Endothelial cell of umbilical vein (primary cell): ENCODE measurements around the gene OSBPL1A. TPM values are rescaled to one million over a fixed set of nuclear protein-coding genes. Genes with fewer than 3 reads are reported as not detected.

Source experiments
- BruUV-seq: library from RNA; stranded (reverse); fragments of 400-500 nt; replicated peaks from 2 replicates; lab custom pipeline; 2021; lab: Mats Ljungman, UMichigan
- CTCF ChIA-PET: fragments of 300-600, 350-600 bp; sonication (Branson Sonifier 250); formaldehyde crosslinking; loops from one replicate; lab custom pipeline; 2021; ENCODE audit warnings: antibody characterized with exemption, inconsistent platforms; lab: Charles Lee
- POLR2A ChIA-PET: fragments of 300-600, 350-600 bp; sonication (Branson Sonifier 250); formaldehyde crosslinking; loops from one replicate; lab custom pipeline; 2021; ENCODE audit warnings: antibody characterized with exemption, inconsistent platforms; lab: Charles Lee
- DNase-seq: peaks from one replicate; pipeline ENCODE4 v3.0.0-alpha.2; 2011; ENCODE audit warnings: low read depth, low spot score
- FAIRE-seq: peaks from 2 replicates; lab custom pipeline; 2011; peaks lifted over from hg19 to GRCh38; lab: Jason Lieb, UNC
- H2AFZ ChIP-seq: 2 replicates; pipeline ENCODE4 v1.6.0; 2012; ENCODE audit warnings: low read depth, low read length, control low read depth, inconsistent platforms
- H3K27ac ChIP-seq: 2 replicates; pipeline ENCODE4 v1.5.1; 2011; ENCODE audit warnings: low read depth, mild to moderate bottlenecking, control low read depth, low read length, moderate library complexity; ENCODE audit not compliant: insufficient read depth
- H3K27me3 ChIP-seq, 2 experiments: 2 replicates each; pipeline versions ENCODE4 v1.6.0 to v1.6.1; 2011; ENCODE audit warnings: low read length in 2 of 2, mixed read lengths in 1 of 2; ENCODE audit not compliant: control insufficient read depth in 2 of 2, insufficient read depth in 2 of 2
- H3K36me3 ChIP-seq, 2 experiments: 2 replicates in 1 of 2; 3 replicates in 1 of 2; pipeline ENCODE4 v1.5.1; 2011; ENCODE audit warnings: low read length in 2 of 2, mild to moderate bottlenecking in 1 of 2, moderate library complexity in 1 of 2; ENCODE audit not compliant: control insufficient read depth in 2 of 2, insufficient read depth in 2 of 2; ENCODE audit errors: extremely low read depth in 1 of 2
- H3K4me1 ChIP-seq: 3 replicates; pipeline ENCODE4 v1.5.1; 2011; ENCODE audit warnings: mild to moderate bottlenecking, low read length; ENCODE audit not compliant: control insufficient read depth, insufficient read depth; ENCODE audit errors: extremely low read depth
- H3K4me2 ChIP-seq: 2 replicates; pipeline ENCODE4 v1.6.1; 2011; ENCODE audit warnings: low read length, control low read depth, mixed read lengths; ENCODE audit not compliant: insufficient read depth
- H3K4me3 ChIP-seq, 3 experiments: fragments of 200-600 bp in 1 of 3; sonication (generic), shearing (Covaris generic) in 1 of 3; replicated peaks in 1 of 3; 2 replicates each; pipeline ENCODE4 v1.5.1; 2011 to 2016; ENCODE audit warnings: control low read depth in 3 of 3, low read length in 3 of 3, mild to moderate bottlenecking in 2 of 3, inconsistent platforms in 1 of 3, low read depth in 1 of 3, moderate library complexity in 1 of 3; ENCODE audit not compliant: insufficient read depth in 1 of 3
- H3K79me2 ChIP-seq: 2 replicates; pipeline ENCODE4 v1.6.0; 2012; ENCODE audit warnings: low read length, inconsistent platforms; ENCODE audit not compliant: control insufficient read depth, insufficient read depth
- H3K9ac ChIP-seq: replicated peaks from 2 replicates; pipeline ENCODE3; 2011; ENCODE audit warnings: low read length, control low read depth; ENCODE audit not compliant: insufficient read depth; ENCODE audit errors: extremely low read depth
- H3K9me1 ChIP-seq: replicated peaks from 3 replicates; pipeline ENCODE4 v1.6.0; 2011; ENCODE audit warnings: mild to moderate bottlenecking, low read length; ENCODE audit not compliant: control insufficient read depth, insufficient read depth; ENCODE audit errors: extremely low read depth
- H3K9me3 ChIP-seq: replicated peaks from 2 replicates; pipeline ENCODE4 v1.5.1; 2012; ENCODE audit warnings: low read length, inconsistent platforms; ENCODE audit not compliant: control insufficient read depth, insufficient read depth
- H4K20me1 ChIP-seq: replicated peaks from 2 replicates; pipeline ENCODE3; 2011; ENCODE audit warnings: mild to moderate bottlenecking, low read length; ENCODE audit not compliant: control insufficient read depth, insufficient read depth; ENCODE audit errors: extremely low read depth
- EZH2 ChIP-seq: IDR thresholded peaks from 2 replicates; pipeline ENCODE4 v1.6.1; 2012; ENCODE audit warnings: borderline replicate concordance, low read depth, mild to moderate bottlenecking, moderate library complexity, low read length, inconsistent platforms; ENCODE audit not compliant: severe bottlenecking
- FOS ChIP-seq: IDR thresholded peaks from 2 replicates; pipeline ENCODE4 v1.6.1; 2011; ENCODE audit warnings: mild to moderate bottlenecking, low read length, moderate library complexity, borderline replicate concordance; ENCODE audit not compliant: insufficient read depth
- GATA2 ChIP-seq: IDR thresholded peaks from 2 replicates; pipeline ENCODE4 v1.7.0; 2011; ENCODE audit warnings: low read depth, mild to moderate bottlenecking, moderate library complexity, mixed read lengths, low read length; ENCODE audit not compliant: insufficient read length, insufficient read depth
- JUN ChIP-seq: IDR thresholded peaks from 2 replicates; pipeline ENCODE4 v1.6.1; 2011; ENCODE audit warnings: borderline replicate concordance, low read depth; ENCODE audit not compliant: insufficient read length, insufficient read depth
- MYC ChIP-seq: IDR thresholded peaks from one replicate; pipeline ENCODE4 v1.6.1; 2011; ENCODE audit warnings: mild to moderate bottlenecking, low read depth, low read length
- POLR2A ChIP-seq: IDR thresholded peaks from 2 replicates; pipeline ENCODE4 v1.6.1; 2012; ENCODE audit warnings: low read depth, mild to moderate bottlenecking, control low read depth, low read length
- POLR2AphosphoS5 ChIP-seq: IDR thresholded peaks from 2 replicates; pipeline ENCODE4 v1.6.1; 2012; ENCODE audit warnings: low read depth, mild to moderate bottlenecking, control low read depth, low read length, moderate library complexity; ENCODE audit not compliant: insufficient read depth
- dilution Hi-C: fragments of 300-500 bp; cut with MboI; formaldehyde crosslinking; loops from one replicate; pipeline ENCODE4 v1.15.0; 2019; ENCODE audit warnings: low sequenced_read_pairs; ENCODE audit not compliant: extremely low pct_ligation_motif_present
- intact Hi-C: fragments of 100-400 bp; cut with micrococcal nuclease; formaldehyde crosslinking; loops from one replicate; pipeline ENCODE4 v1.10.0; 2022
- polyA plus RNA-seq, 4 experiments: library from polyadenylated mRNA; depleted of rRNA in 3 of 4; stranded (reverse) in 3 of 4; unstranded in 1 of 4; fragments of >200 nt; gene quantifications; 2 replicates each; pipeline versions ENCODE4 v1.2.1 to v1.2.3, GENCODE V29; 2011 to 2012; ENCODE audit warnings: missing spikeins in 1 of 4
- total RNA-seq: library from RNA; stranded (reverse); gene quantifications from 2 replicates; pipeline ENCODE4 v1.2.3, GENCODE V29; 2021
- TF ChIP-seq, protein P1 (sequence below): IDR thresholded peaks from 2 replicates; pipeline ENCODE4 v1.6.1; 2011; ENCODE audit not compliant: insufficient read depth, insufficient read length
- TF ChIP-seq, protein P2 (sequence below), 2 donors: IDR thresholded peaks; 1 replicate in 1 of 2; 2 replicates in 1 of 2; pipeline ENCODE4 v1.5.1; 2011; ENCODE audit warnings: low read length in 2 of 2, mild to moderate bottlenecking in 2 of 2, moderate library complexity in 2 of 2, control low read depth in 1 of 2, inconsistent platforms in 1 of 2, low read depth in 1 of 2; ENCODE audit not compliant: insufficient read depth in 1 of 2; ENCODE audit errors: extremely low read depth in 1 of 2

Gene OSBPL1A
- total and polyA plus RNA-seq, 2 donors (not counting 3 experiments of a cell fraction or from before 2014, with no cell fraction given): 6.4 to 16.5 TPM

DNA sequence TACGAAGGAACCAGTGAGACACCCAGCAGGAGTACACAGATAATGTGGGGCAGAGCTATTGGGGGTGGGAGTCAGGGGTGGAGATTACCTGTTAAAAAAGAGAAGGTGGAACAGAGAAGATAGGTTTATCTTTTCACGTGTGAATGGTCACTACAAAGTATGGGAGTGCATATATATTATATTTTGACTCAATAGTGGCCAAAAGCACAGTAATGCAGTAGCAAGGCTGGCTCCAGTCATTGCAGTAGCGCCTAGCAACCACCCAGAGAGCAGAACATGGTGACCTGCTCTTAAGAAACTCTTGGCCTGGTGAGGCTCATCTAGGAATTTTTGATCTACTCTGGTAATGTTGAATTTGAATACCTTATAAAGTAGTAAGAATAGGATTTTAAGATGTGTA, 29.9 kb upstream of the OSBPL1A start:
- H3K9me3 ChIP-seq: no peaks in the 10 kb centered on the region
- no peaks in the 10 kb centered on the region for H3K9me1 ChIP-seq
- TF ChIP-seq, protein P1, sequence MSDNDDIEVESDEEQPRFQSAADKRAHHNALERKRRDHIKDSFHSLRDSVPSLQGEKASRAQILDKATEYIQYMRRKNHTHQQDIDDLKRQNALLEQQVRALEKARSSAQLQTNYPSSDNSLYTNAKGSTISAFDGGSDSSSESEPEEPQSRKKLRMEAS: no peak
- TF ChIP-seq POLR2A (no peak), POLR2AphosphoS5 (no peak), JUN (no peak), FOS (no peak), EZH2 (no peak), MYC (no peak), GATA2 (no peak)
- TF ChIP-seq, protein P2, sequence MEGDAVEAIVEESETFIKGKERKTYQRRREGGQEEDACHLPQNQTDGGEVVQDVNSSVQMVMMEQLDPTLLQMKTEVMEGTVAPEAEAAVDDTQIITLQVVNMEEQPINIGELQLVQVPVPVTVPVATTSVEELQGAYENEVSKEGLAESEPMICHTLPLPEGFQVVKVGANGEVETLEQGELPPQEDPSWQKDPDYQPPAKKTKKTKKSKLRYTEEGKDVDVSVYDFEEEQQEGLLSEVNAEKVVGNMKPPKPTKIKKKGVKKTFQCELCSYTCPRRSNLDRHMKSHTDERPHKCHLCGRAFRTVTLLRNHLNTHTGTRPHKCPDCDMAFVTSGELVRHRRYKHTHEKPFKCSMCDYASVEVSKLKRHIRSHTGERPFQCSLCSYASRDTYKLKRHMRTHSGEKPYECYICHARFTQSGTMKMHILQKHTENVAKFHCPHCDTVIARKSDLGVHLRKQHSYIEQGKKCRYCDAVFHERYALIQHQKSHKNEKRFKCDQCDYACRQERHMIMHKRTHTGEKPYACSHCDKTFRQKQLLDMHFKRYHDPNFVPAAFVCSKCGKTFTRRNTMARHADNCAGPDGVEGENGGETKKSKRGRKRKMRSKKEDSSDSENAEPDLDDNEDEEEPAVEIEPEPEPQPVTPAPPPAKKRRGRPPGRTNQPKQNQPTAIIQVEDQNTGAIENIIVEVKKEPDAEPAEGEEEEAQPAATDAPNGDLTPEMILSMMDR (IDR thresholded peaks at IDR 0.05; ENCODE audit: extremely low read depth in 1 of 2, insufficient read depth in 1 of 2, low read depth in 1 of 2, low read length in 2 of 2): no peak
- DNase-seq (peak; percentile 18), FAIRE-seq (no peak)
- H2AFZ ChIP-seq: peak overlapping the region; percentile 92
- H4K20me1 ChIP-seq: no peaks in the 10 kb centered on the region
- POLR2A ChIA-PET: no interaction called here
- no peak overlapping the region for H3K27ac ChIP-seq
- H3K36me3 ChIP-seq: peaks cover 0 to 2% of the 10 kb centered on the region in 2 experiments
- dilution Hi-C loops: no loop called here
- H3K4me1 ChIP-seq: peaks cover 12% of the 10 kb centered on the region
- BruUV-seq: no TSS peak
- CTCF ChIA-PET: interaction anchor here (1.4 to 2.8 kb wide), 2 partner anchors 67 to 251 kb away, joined by 4 to 22 read pairs; no protein-coding TSS in a partner anchor
- H3K79me2 ChIP-seq: peaks cover 2% of the 10 kb centered on the region
- intact Hi-C loops: loop anchor here (5.0 kb wide), 1 partner anchor 70 kb away; no protein-coding TSS in a partner anchor
- peak overlapping the region; percentile 96 for H3K4me2 ChIP-seq
- H3K4me3 ChIP-seq: peak overlapping the region; percentile 70 to 92 (median 88)
- no peak overlapping the region for H3K9ac ChIP-seq
- H3K27me3 ChIP-seq: peaks cover 7 to 10% of the 10 kb centered on the region in 2 experiments
